H1 (cell line): Measurements from ENCODE around the gene PPP4R4.

Source experiments
- CREB1 ChIP-seq: IDR thresholded peaks from 2 replicates; pipeline ENCODE4 v1.6.1; 2012; ENCODE audit warnings: inconsistent platforms
- CTCF ChIP-seq, 3 experiments: IDR thresholded peaks; 1 replicate in 2 of 3; 2 replicates in 1 of 3; pipeline versions ENCODE4 v1.5.1 to v1.6.1; 2011; ENCODE audit warnings: low read length in 3 of 3, mild to moderate bottlenecking in 3 of 3, inconsistent platforms in 2 of 3, low read depth in 1 of 3, moderate library complexity in 1 of 3; ENCODE audit not compliant: insufficient read depth in 1 of 3; ENCODE audit errors: control extremely low read depth in 1 of 3
- EP300 ChIP-seq, 2 experiments: IDR thresholded peaks; 1 replicate in 1 of 2; 2 replicates in 1 of 2; pipeline ENCODE4 v1.6.1; 2011 to 2012; ENCODE audit warnings: low read depth in 2 of 2, low read length in 2 of 2, mild to moderate bottlenecking in 2 of 2, borderline replicate concordance in 1 of 2, inconsistent platforms in 1 of 2, moderate library complexity in 1 of 2
- EZH2 ChIP-seq: fragments of 200-600 bp; sonication (generic); IDR thresholded peaks from 2 replicates; pipeline ENCODE4 v1.7.1; 2012; ENCODE audit warnings: low read depth, mild to moderate bottlenecking, moderate library complexity, low read length, inconsistent platforms; ENCODE audit not compliant: severe bottlenecking
- GABPA ChIP-seq: IDR thresholded peaks from 2 replicates; pipeline ENCODE4 v1.6.1; 2011; ENCODE audit warnings: mild to moderate bottlenecking, low read length, moderate library complexity, borderline replicate concordance; ENCODE audit not compliant: insufficient read depth
- KDM1A ChIP-seq: fragments of 200-600, 300-600 bp; sonication (generic); IDR thresholded peaks from 2 replicates; pipeline ENCODE4 v1.7.1; 2016; ENCODE audit warnings: mild to moderate bottlenecking, low read length, borderline replicate concordance
- NRF1 ChIP-seq: IDR thresholded peaks from 2 replicates; pipeline ENCODE4 v1.6.1; 2011; ENCODE audit warnings: mild to moderate bottlenecking, low read depth, low read length, improper control_type of control experiment
- POLR2A ChIP-seq, 2 experiments: IDR thresholded peaks; 1 replicate in 1 of 2; 2 replicates in 1 of 2; pipeline ENCODE4 v1.6.1; 2011; ENCODE audit warnings: low read depth in 2 of 2, low read length in 2 of 2, mild to moderate bottlenecking in 2 of 2; ENCODE audit errors: control extremely low read depth in 1 of 2
- POLR2AphosphoS5 ChIP-seq: IDR thresholded peaks from 2 replicates; pipeline ENCODE4 v1.6.1; 2011; ENCODE audit warnings: low read depth, low read length
- RAD21 ChIP-seq, 2 experiments: IDR thresholded peaks in 1 of 2; conservative IDR thresholded peaks in 1 of 2; 2 replicates each; pipeline ENCODE4 v1.6.1; 2011; ENCODE audit warnings: low read depth in 2 of 2, low read length in 2 of 2, improper control_type of control experiment in 1 of 2, inconsistent platforms in 1 of 2, mild to moderate bottlenecking in 1 of 2, moderate library complexity in 1 of 2

- TF ChIP-seq GABPA (no peak), CTCF (IDR thresholded peaks at IDR 0.05; ENCODE audit: control extremely low read depth in 1 of 3, insufficient read depth in 1 of 3, low read depth in 1 of 3, low read length in 3 of 3) (peak in 2 of 3 experiments; percentile 60 to 76; a peak in 3 of 4 replicates), POLR2AphosphoS5 (no peak), POLR2A (IDR thresholded peaks at IDR 0.05; ENCODE audit: control extremely low read depth in 1 of 2, low read depth in 2 of 2, low read length in 2 of 2) (no peak), EP300 (IDR thresholded peaks at IDR 0.05; ENCODE audit: borderline replicate concordance in 1 of 2, low read depth in 2 of 2, low read length in 2 of 2) (no peak), EZH2 (no peak), KDM1A (no peak), NRF1 (no peak), CREB1 (no peak), RAD21 (IDR thresholded peaks at IDR 0.05 in 1 of 2, conservative IDR thresholded peaks at IDR 0.05 in 1 of 2; ENCODE audit: low read depth in 2 of 2, low read length in 2 of 2) (peak; percentile 83 to 84)
Observed at GRCh38 chr14:94307410-94307992, 133.4 kb downstream of the PPP4R4 start.
